Measurements from ENCODE around the gene GLIPR2.
A peak's percentile ranks its signal among the peaks of the same experiment; 100 is the strongest.
"Not testable (repeated sequence)": the region's sequence is repeated elsewhere in the genome, so short reads cannot be mapped to it uniquely, and the experiment has no call there.

GLIPR2 gene

GRCh38 chr9:36145970-36146369 is 9.4 kb downstream of the GLIPR2 start:
- DNase-seq, result no peak

- DNase-seq, result no peak
Observed at GRCh38 chr9:36146651-36147050, 10.1 kb downstream of the GLIPR2 start.

- DNase-seq, result no peak
Observed at GRCh38 chr9:36147441-36148175, 11.1 kb downstream of the GLIPR2 start.

GRCh38 chr9:36148311-36149051 is 11.9 kb downstream of the GLIPR2 start:
- peak; percentile 50 to 58 for DNase-seq

GRCh38 chr9:36149197-36149596 is 12.7 kb downstream of the GLIPR2 start:
- DNase-seq, result no peak

GRCh38 chr9:36150574-36151315 is 14.2 kb downstream of the GLIPR2 start:
- DNase-seq, result no peak

GRCh38 chr9:36151316-36152210 is 15.0 kb downstream of the GLIPR2 start:
- peak; percentile 72 to 92 for DNase-seq

GRCh38 chr9:36152741-36153438 is 16.4 kb downstream of the GLIPR2 start:
- no peak for DNase-seq

- no peak for DNase-seq
Observed at GRCh38 chr9:36153746-36154145, 17.2 kb downstream of the GLIPR2 start.

DNA sequence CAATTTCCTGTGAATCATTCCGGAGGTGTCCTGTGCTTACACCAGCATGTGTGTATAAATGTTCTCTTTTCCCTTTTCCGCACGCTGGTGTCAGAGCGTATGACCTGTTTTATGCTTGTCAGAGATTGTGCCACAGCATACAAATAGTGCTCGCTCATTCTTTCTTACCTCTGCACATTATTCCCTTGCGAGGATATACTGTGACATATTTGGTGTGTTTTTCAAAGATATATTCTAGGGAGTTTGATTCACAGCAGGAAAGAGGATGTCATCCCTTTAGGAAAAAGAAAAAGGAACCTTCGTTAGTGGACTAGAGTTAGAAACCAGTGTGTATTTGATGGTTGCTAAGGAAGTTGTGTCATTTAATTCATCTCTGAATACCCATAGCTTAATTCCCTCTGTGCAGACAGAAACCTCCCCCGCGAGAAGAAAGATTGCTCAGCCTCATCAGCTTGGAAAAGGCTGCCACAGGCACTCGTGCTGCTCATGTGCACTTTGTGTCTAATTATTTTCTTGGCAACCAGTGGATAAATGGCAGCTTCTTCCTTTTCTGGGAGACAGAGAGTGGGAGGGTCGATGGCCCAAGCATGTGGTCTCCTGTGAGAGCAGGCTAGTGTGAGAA is 17.9 kb downstream of the GLIPR2 start:
- no peak for DNase-seq

DNA sequence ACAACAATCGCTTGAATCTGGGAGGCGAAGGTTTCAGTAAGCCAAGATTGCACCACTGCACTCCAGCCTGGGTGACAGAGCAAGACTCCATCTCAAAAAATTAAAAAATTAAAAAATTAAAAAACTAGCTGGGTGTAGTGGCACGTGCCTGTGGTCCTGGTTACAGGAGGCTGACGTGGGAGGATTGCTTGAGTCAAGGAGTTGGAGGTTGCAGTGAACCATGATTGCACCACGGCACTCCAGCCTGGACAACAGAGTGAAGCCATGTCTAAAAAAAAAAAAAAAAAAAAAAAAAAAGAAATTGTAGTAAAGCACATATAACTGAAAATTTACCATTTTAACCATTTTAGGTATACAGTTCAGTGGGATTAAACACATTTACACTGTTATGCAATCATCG is 19.6 kb downstream of the GLIPR2 start:
- no peak for DNase-seq

GRCh38 chr9:36158122-36158521 is 21.6 kb downstream of the GLIPR2 start:
- no peak for DNase-seq

- DNase-seq, result no peak
Observed at GRCh38 chr9:36158917-36159316, 22.4 kb downstream of the GLIPR2 start.

DNA sequence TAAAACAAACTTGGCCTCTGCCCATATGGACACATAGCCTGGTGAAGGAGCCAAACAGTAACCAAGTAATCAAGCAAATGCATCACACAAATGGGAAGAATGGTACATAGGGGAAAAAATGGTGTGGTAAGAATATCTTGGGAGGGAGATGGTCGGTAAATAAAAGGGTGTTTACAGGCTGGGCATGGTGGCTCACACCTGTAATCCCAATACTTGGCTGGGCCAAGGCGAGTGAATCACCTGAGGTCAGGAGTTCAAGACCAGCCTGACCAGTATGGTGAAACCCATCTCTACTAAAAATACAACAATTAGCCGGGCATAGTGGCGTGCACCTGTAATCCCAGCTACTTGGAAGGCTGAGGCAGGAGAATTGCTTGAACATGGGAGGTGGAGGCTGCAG is 23.0 kb downstream of the GLIPR2 start:
- DNase-seq, result not testable (repeated sequence)

GRCh38 chr9:36160126-36160525 is 23.6 kb downstream of the GLIPR2 start:
- not testable (repeated sequence) for DNase-seq

GRCh38 chr9:36161187-36161586 is 24.7 kb downstream of the GLIPR2 start:
- no peak for DNase-seq

- no peak for DNase-seq
Observed at GRCh38 chr9:36162211-36162738, 25.7 kb downstream of the GLIPR2 start.

DNA sequence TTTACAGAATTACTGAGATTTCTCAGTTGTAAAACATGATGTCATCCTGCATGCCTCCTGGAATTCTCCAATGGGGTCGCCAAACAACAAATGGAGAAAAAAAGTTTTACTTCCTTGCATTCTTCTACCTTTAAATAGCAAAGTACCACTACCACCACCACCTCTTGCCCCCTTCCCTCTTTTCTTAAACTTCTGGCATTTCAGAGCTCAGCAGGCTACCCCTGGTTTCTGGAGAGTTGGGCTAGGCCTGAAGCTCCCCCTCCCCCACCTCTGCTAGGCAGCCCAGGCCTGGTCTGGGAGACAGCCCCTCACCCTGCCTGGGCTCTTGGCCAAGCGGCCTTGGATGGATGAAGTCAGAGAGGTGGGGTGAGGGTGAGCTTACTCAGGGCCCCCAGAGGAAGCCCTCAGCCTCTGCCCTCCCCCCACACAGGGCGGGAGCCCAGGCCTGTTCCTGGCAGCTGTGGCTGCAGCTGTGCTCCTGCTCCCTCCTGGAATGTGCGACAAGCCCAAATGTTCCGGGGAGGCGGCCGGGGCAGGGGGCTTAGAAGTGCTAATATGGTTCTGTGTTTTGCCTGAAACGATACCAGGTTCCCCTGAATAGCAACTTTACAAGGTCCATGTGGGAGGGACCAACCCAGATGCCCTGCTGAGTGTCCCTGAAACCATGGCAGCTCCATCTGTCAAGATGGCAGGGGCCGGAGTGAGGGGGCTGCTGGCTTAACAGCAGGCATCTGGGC is 26.7 kb downstream of the GLIPR2 start:
- no peak for DNase-seq

GRCh38 chr9:36163786-36164170 is 27.2 kb downstream of the GLIPR2 start:
- no peak for DNase-seq

DNA sequence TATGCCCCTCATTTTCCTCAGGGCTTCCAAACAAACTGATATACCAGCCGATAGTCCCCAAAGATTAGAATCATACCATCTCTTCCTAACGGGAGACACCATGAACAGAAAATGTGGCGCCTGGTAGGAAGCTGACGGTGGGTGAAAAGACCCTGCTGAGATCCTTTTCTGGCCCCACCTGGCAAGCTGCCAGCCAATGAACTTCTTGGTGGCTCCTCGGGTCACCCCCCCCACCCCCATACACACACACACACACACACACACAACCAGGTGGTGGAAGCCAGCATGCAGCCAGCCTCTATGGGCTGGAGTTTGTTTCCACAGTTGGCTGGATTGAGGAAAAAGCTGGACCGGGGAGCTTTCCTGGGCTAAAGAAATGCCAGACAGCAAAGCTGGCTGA is 27.8 kb downstream of the GLIPR2 start:
- no peak for DNase-seq

GRCh38 chr9:36164989-36165388 is 28.5 kb downstream of the GLIPR2 start:
- no peak for DNase-seq
